ENCODE results near the gene PITRM1. TPM values are rescaled to one million over a fixed set of nuclear protein-coding genes. Genes with fewer than 3 reads are reported as not detected.

The PITRM1 gene
- total RNA-seq, 1 experiment from 2014 or later, result 40.7 TPM

GRCh38 chr10:3094609-3095036 lies 78.0 kb downstream of the PITRM1 start:
- H3K4me1 Mint-ChIP-seq, result peaks cover 36% of the 10 kb centered on the region
- ATAC-seq (no peak), DNase-seq (ENCODE audit: low spot score) (no peak)
- TF ChIP-seq IRF2 (CRISPR knock-in tag; IDR thresholded peaks at IDR 0.05; ENCODE audit: borderline replicate concordance, low read depth) (no peak), EMX1 (CRISPR knock-in tag; IDR thresholded peaks at IDR 0.05) (no peak), NR2C2 (CRISPR knock-in tag; IDR thresholded peaks at IDR 0.05) (no peak), ZNF425 (CRISPR knock-in tag; conservative IDR thresholded peaks at IDR 0.05) (no peak), TP53 (CRISPR knock-in tag; IDR thresholded peaks at IDR 0.05) (no peak)
- H3K36me3 Mint-ChIP-seq, result peaks cover 34% of the 10 kb centered on the region
- no peaks in the 10 kb centered on the region for H3K27me3 Mint-ChIP-seq (ENCODE audit: low read depth)
- H3K27ac Mint-ChIP-seq, result no peak overlapping the region
- H3K4me3 Mint-ChIP-seq, result no peak overlapping the region
- ChIA-PET POLR2A (no interaction called here), CTCF (no interaction called here)
- no peaks in the 10 kb centered on the region for H3K9me3 Mint-ChIP-seq

- Mint-ChIP-seq H3K27me3 (ENCODE audit: low read depth) (no peaks in the 10 kb centered on the region), H3K36me3 (peaks cover 28% of the 10 kb centered on the region), H3K4me1 (peaks cover 37% of the 10 kb centered on the region), H3K9me3 (no peaks in the 10 kb centered on the region), H3K27ac (no peak overlapping the region), H3K4me3 (no peak overlapping the region)
- DNase-seq (ENCODE audit: low spot score) (no peak), ATAC-seq (no peak)
- CTCF ChIA-PET, result no interaction called here
- POLR2A ChIA-PET, result interaction anchor here (0.7 kb wide), 1 partner anchor 182 kb away, joined by 5 read pairs; no protein-coding TSS in a partner anchor
- no peak for TF ChIP-seq FOXP1 (CRISPR knock-in tag; IDR thresholded peaks at IDR 0.05; ENCODE audit: borderline replicate concordance)
- no peak for TF ChIP-seq ETV6 (CRISPR knock-in tag; IDR thresholded peaks at IDR 0.05)
- no peak for TF ChIP-seq IRF2 (CRISPR knock-in tag; IDR thresholded peaks at IDR 0.05; ENCODE audit: borderline replicate concordance, low read depth)
- TF ChIP-seq USF1 (CRISPR knock-in tag; IDR thresholded peaks at IDR 0.05), result no peak
- TF ChIP-seq MXD4 (CRISPR knock-in tag; IDR thresholded peaks at IDR 0.05; ENCODE audit: borderline replicate concordance), result no peak
- TF ChIP-seq NR1H2 (CRISPR knock-in tag; IDR thresholded peaks at IDR 0.05), result no peak
- no peak for TF ChIP-seq ZNF416 (CRISPR knock-in tag; IDR thresholded peaks at IDR 0.05)
- no peak for TF ChIP-seq MLX (CRISPR knock-in tag; IDR thresholded peaks at IDR 0.05)
- no peak for TF ChIP-seq ZSCAN18 (CRISPR knock-in tag; IDR thresholded peaks at IDR 0.05)
- TF ChIP-seq ESRRA (CRISPR knock-in tag; IDR thresholded peaks at IDR 0.05; ENCODE audit: borderline replicate concordance), result no peak
- no peak for TF ChIP-seq JUN (CRISPR knock-in tag; IDR thresholded peaks at IDR 0.05)
Measured at GRCh38 chr10:3093996-3094395, 78.6 kb downstream of the PITRM1 start.

GRCh38 chr10:3091921-3092320 lies 80.7 kb downstream of the PITRM1 start:
- ChIA-PET POLR2A (no interaction called here), CTCF (no interaction called here)
- no peaks in the 10 kb centered on the region for H3K27me3 Mint-ChIP-seq (ENCODE audit: low read depth)
- no peak for TF ChIP-seq MYBL2 (CRISPR knock-in tag; IDR thresholded peaks at IDR 0.05)
- no peak for TF ChIP-seq OVOL2 (CRISPR knock-in tag; IDR thresholded peaks at IDR 0.05; ENCODE audit: borderline replicate concordance)
- no peak for TF ChIP-seq JAZF1 (CRISPR knock-in tag; IDR thresholded peaks at IDR 0.05)
- peaks cover 25% of the 10 kb centered on the region for H3K36me3 Mint-ChIP-seq
- H3K27ac Mint-ChIP-seq, result no peak overlapping the region
- DNase-seq (ENCODE audit: low spot score) (no peak), ATAC-seq (no peak)
- H3K4me1 Mint-ChIP-seq, result peaks cover 37% of the 10 kb centered on the region
- no peak overlapping the region for H3K4me3 Mint-ChIP-seq
- H3K9me3 Mint-ChIP-seq, result no peaks in the 10 kb centered on the region
